BE2C (cell line): Measurements from ENCODE around the gene ZBTB39.
"Not testable (repeated sequence)": the region's sequence is repeated elsewhere in the genome, so short reads cannot be mapped to it uniquely, and the experiment has no call there.

Experiments used
- DNase-seq: peaks from one replicate; pipeline ENCODE4 v3.0.0-alpha.2; 2020
- H3K27me3 ChIP-seq: fragments of 250-450 bp; sonication (Bioruptor Pico); 2 replicates; pipeline ENCODE4 v1.5.1; 2020; ENCODE audit warnings: mild to moderate bottlenecking
- H3K36me3 ChIP-seq: fragments of 250-450 bp; sonication (Bioruptor Pico); 2 replicates; pipeline ENCODE4 v1.5.1; 2020; ENCODE audit warnings: mild to moderate bottlenecking
- H3K4me1 ChIP-seq: fragments of 250-450 bp; sonication (Bioruptor Pico); 2 replicates; pipeline ENCODE4 v1.5.1; 2020
- H3K4me3 ChIP-seq: 2 replicates; pipeline ENCODE4 v1.5.1; 2011; ENCODE audit warnings: low read depth, low read length
- H3K9me3 ChIP-seq: fragments of 250-450 bp; sonication (Bioruptor Pico); 2 replicates; pipeline ENCODE4 v1.5.1; 2020
- TF ChIP-seq, protein P1 (sequence below): IDR thresholded peaks from 2 replicates; pipeline ENCODE4 v1.5.1; 2012; ENCODE audit warnings: mild to moderate bottlenecking, low read depth, low read length

The ZBTB39 gene

DNA sequence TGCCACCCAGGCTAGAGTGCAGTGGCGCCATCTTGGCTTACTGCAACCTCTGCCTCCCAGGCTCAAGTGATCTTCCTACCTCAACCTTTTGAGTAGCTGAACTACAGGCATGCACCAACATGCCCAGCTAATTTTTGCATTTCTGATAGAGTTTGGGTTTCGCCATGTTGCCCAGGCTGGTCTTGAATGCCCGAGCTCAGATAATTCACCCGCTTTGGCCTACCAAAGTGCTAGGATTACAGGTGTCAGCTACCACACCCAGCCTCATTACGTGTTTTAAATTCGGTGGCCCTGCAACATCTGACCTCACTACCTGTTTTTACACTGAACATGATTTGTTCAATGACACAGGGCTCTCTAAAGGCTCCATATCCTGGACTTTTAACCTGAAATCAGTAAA lies 26.1 kb downstream of the ZBTB39 start:
- TF ChIP-seq, protein P1, sequence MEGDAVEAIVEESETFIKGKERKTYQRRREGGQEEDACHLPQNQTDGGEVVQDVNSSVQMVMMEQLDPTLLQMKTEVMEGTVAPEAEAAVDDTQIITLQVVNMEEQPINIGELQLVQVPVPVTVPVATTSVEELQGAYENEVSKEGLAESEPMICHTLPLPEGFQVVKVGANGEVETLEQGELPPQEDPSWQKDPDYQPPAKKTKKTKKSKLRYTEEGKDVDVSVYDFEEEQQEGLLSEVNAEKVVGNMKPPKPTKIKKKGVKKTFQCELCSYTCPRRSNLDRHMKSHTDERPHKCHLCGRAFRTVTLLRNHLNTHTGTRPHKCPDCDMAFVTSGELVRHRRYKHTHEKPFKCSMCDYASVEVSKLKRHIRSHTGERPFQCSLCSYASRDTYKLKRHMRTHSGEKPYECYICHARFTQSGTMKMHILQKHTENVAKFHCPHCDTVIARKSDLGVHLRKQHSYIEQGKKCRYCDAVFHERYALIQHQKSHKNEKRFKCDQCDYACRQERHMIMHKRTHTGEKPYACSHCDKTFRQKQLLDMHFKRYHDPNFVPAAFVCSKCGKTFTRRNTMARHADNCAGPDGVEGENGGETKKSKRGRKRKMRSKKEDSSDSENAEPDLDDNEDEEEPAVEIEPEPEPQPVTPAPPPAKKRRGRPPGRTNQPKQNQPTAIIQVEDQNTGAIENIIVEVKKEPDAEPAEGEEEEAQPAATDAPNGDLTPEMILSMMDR, result no peak
- no peaks in the 10 kb centered on the region for H3K27me3 ChIP-seq
- H3K36me3 ChIP-seq, result no peaks in the 10 kb centered on the region
- no peak for DNase-seq
- no peaks in the 10 kb centered on the region for H3K4me1 ChIP-seq
- no peaks in the 10 kb centered on the region for H3K9me3 ChIP-seq
- H3K4me3 ChIP-seq, result no peak overlapping the region

DNA sequence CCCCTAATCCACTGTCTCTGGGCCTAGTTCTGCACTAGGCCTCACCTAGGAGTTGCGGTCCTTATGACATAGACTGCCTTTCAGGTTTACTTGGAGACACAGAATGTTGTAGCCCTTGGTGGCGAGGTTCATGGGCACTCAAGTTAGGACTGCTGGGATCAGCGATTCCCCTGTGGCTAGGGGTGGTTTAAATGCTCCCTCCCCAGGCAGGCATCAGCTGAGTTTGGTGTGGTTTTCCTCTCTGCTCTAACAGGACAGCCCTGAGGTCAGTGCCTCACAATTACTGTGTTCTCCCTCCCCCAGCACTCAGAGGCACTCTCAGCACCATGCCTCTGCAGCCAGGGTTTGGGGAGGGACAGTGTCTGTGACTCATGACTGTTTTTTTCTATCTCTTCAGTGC lies 26.7 kb downstream of the ZBTB39 start:
- H3K36me3 ChIP-seq, result no peaks in the 10 kb centered on the region
- H3K9me3 ChIP-seq, result no peaks in the 10 kb centered on the region
- no peaks in the 10 kb centered on the region for H3K27me3 ChIP-seq
- no peak for DNase-seq
- TF ChIP-seq, protein P1, result no peak
- no peaks in the 10 kb centered on the region for H3K4me1 ChIP-seq
- no peak overlapping the region for H3K4me3 ChIP-seq

DNA sequence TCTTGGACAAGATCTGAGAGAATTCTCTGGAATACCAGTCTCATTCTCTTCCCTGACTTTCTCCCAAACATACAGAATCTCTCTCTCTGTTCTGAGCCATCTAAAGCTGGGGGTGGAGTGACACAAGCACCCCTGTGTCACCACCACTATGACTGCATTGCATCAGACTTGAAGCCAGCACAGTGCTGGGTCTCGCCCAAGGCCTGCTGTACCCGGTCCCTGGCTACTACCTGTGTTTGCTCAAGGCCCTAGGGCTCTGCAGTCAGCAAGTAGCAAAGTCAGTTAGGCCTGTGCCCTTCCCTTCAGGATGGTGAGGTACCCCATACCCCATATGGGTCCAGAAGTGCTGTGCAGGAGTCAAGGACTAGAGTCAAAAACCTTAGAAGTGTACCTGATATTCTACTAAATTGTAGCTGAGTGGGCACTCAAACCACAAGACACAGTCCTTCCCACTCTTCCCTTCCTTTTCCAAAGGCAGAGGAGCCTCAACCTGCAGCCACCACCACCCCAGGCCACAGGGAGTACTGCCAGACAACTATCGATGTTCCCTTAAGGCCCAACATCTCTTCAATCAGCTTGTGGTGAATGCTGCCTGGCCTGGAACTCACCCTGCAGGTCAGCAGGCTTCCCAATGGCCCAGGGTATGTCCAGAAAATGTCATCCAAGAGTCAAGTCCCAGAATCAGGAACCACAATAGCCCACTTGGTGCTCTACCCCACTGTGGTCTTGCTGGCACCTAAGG lies 27.8 kb downstream of the ZBTB39 start:
- DNase-seq, result no peak
- TF ChIP-seq, protein P1, result no peak
- H3K36me3 ChIP-seq, result no peaks in the 10 kb centered on the region

DNA sequence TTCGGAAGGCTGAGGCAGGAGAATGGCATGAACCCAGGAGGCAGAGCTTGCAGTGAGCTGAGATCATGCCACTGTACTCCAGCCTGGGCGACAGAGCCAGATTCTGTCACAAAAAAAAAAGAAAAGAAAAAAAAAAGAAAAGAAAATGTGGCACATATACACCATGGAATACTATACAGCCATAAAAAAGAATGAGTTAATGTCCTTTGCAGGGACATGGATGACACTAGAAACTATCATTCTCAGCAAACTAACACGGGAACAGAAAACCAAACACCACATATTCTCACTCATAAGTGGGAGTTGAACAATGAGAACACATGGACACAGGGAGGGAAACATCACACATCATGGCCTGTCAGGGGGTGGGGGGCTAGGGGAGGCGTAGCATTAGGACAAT lies 29.0 kb downstream of the ZBTB39 start:
- H3K36me3 ChIP-seq, H3K9me3 ChIP-seq, DNase-seq, H3K4me1 ChIP-seq, H3K4me3 ChIP-seq, H3K27me3 ChIP-seq: not testable (repeated sequence)

More for the DNA sequence above, 27.8 kb downstream of the ZBTB39 start:
- Histone ChIP-seq H3K4me3 (no peak overlapping the region), H3K9me3 (no peaks in the 10 kb centered on the region), H3K27me3 (no peaks in the 10 kb centered on the region), H3K4me1 (no peaks in the 10 kb centered on the region)

DNA sequence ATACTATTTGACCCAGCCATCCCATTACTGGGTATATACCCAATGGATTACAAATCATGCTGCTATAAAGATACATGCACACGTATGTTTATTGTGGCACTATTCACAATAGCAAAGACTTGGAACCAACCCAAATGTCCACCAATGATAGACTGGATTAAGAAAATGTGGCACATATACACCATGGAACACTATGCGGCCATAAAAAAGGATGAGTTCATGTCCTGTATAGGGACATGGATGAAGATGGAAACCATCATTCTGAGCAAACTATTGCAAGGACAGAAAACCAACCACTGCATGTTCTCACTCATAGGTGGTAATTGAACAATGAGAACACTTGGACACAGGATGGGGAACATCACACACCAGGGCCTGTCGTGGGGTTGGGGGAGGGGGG lies 32.1 kb downstream of the ZBTB39 start:
- not testable (repeated sequence) for H3K27me3 ChIP-seq, H3K4me3 ChIP-seq, H3K4me1 ChIP-seq, H3K9me3 ChIP-seq, H3K36me3 ChIP-seq, DNase-seq

DNA sequence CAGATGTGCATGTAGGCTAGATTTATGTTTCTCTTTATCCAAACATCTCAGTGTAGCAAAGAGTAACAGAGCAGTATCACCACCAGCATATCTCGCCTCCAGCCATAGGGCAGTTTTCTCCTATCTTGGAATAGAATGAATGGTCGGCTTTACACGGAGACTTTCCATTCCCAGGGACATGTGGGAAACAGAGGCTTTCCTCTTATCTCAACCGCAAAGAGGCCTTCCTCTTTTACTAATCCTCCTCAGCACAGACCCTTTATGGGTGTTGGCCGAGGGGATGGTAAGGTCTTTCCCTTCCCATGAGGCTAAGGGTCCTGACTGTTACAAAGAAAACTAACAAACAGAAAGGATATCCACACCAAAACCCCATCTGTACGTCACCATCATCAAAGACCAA lies 37.4 kb downstream of the ZBTB39 start:
- H3K4me1 ChIP-seq, H3K27me3 ChIP-seq, DNase-seq, H3K4me3 ChIP-seq, H3K9me3 ChIP-seq, H3K36me3 ChIP-seq: not testable (repeated sequence)

DNA sequence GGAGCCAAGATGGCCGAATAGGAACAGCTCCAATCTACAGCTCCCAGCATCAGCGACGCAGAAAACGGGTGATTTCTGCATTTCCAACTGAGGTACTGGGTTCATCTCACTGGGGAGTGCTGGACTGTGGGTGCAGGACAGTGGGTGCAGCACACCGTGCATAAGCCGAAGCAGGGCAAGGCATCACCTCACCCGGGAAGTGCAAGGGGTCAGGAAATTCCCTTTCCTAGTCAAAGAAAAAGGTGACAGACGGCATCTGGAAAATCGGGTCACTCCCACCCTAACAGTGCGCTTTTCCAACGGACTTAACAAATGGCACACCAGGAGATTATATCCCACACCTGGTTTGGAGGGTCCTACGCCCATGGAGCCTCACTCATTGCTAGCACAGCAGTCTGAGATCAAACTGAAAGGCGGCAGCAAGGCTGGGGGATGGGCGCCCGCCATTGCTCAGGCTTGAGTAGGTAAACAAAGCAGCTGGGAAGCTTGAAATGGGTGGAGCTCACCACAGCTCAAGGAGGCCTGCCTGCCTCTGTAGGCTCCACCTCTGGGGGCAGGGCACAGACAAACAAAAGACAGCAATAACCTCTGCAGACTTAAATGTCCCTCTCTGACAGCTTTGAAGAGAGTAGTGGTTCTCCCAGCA lies 40.2 kb downstream of the ZBTB39 start:
- not testable (repeated sequence) for DNase-seq

DNA sequence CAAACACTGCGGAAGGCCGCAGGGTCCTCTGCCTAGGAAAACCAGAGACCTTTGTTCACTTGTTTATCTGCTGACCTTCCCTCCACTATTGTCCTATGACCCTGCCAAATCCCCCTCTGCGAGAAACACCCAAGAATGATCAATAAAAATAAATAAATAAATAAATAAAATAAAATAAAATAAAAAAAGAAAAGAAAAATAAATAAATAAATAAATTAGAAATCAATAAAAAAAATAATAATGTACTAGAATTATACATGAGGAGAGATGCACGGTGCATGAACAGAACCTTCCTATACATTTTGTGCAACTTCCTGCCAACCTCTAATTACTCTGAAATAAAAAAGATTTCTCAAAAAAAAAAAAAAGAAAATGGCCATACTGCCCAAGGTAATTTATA lies 41.2 kb downstream of the ZBTB39 start:
- H3K36me3 ChIP-seq, H3K4me3 ChIP-seq, H3K9me3 ChIP-seq, H3K4me1 ChIP-seq, H3K27me3 ChIP-seq, DNase-seq: not testable (repeated sequence)

More for the DNA sequence above, 40.2 kb downstream of the ZBTB39 start:
- not testable (repeated sequence) for H3K27me3 ChIP-seq, H3K9me3 ChIP-seq, H3K4me1 ChIP-seq, H3K4me3 ChIP-seq, H3K36me3 ChIP-seq

DNA sequence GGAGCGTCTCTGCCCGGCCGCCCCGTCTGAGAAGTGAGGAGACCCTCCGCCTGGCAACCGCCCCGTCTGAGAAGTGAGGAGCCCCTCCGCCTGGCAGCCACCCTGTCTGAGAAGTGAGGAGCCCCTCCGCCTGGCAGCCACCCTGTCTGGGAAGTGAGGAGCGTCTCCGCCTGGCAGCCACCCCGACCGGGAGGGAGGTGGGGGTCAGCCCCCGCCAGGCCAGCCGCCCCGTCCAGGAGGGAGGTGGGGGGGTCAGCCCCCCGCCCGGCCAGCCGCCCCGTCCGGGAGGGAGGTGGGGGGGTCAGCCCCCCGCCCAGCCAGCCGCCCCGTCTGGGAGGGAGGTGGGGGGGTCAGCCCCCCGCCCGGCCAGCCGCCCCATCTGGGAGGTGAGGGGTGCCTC lies 42.8 kb downstream of the ZBTB39 start:
- not testable (repeated sequence) for H3K27me3 ChIP-seq, H3K9me3 ChIP-seq, DNase-seq

DNA sequence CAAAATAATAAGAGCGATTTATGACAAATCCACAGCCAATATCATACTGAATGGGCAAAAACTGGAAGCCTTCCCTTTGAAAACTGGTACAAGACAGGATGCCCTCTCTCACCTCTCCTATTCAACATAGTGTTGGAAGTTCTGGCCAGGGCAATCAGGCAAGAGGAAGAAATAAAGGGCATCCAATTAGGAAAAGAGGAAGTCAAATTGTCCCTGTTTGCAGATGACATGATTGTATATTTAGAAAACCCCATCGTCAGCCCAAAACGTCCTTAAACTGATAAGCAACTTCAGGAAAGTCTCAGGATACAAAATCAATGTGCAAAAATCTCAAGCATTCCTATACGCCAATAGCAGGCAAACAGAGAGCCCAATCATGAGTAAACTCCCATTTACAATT lies 44.1 kb downstream of the ZBTB39 start:
- H3K4me3 ChIP-seq, H3K36me3 ChIP-seq, DNase-seq, H3K27me3 ChIP-seq, H3K4me1 ChIP-seq, H3K9me3 ChIP-seq: not testable (repeated sequence)

More for the DNA sequence above, 42.8 kb downstream of the ZBTB39 start:
- H3K4me1 ChIP-seq, H3K4me3 ChIP-seq, H3K36me3 ChIP-seq: not testable (repeated sequence)
